PFSK-1 (cell line): ENCODE measurements around the gene ZFYVE16.

Source experiments
- SIN3A ChIP-seq: IDR thresholded peaks from 2 replicates; pipeline ENCODE4 v1.6.1; 2012; ENCODE audit warnings: mild to moderate bottlenecking, low read length, moderate library complexity, borderline replicate concordance; ENCODE audit not compliant: insufficient read depth
- TAF1 ChIP-seq: IDR thresholded peaks from 2 replicates; pipeline ENCODE4 v1.6.1; 2012; ENCODE audit warnings: low read length, control low read depth, borderline replicate concordance; ENCODE audit not compliant: insufficient read depth

DNA sequence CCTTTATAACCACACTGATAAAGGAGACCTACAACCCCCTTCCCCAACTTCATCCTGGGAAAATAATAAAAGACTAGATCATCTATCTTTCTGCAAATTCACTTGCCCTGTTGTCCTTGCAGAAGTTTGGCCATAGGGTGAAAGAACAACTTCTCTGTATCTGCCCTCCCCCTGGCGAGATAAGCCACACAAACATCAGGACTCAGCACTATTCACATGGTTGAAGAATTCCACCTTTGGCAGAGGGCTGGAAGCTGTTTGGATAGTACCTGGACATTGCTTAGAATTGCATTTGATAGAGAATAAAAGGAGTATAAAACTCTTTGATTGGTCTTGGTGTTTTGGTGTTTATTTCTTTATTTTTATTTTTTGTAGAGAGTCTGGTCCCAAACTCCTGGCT is 97.0 kb downstream of the ZFYVE16 start:
- TF ChIP-seq SIN3A (no peak), TAF1 (no peak)
